Measurements from ENCODE around the gene HMGB2. TPM values are rescaled to one million over a fixed set of nuclear protein-coding genes. Genes with fewer than 3 reads are reported as not detected.

The HMGB2 gene
- total RNA-seq, 2 experiments from 2014 or later = 697 to 810 TPM

DNA sequence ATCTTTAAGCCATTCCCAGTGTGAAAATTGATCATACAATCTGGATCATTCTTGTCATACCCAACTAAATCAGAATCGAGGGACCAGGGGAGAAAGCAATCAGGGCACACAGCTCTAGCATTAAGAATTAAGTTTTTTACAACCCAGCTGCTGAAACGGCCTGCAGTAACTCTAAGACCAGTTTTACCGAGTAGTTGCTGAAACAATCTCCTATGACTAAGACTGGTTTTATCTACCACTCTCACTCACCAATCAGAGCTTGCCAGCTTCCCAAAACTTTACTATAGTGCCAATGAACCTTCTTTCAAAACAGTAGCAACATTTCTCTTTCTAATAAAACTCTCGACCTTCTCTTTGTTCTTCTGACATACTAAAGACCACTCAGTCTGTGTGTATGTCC is 33.8 kb upstream of the HMGB2 start:
- H3K4me2 ChIP-seq (ENCODE audit: low read length) = peak overlapping the region; percentile 97
- peaks cover 44% of the 10 kb centered on the region for H3K79me2 ChIP-seq (ENCODE audit: insufficient read depth, low read depth, low read length)
- peak overlapping the region; percentile 32 for H3K27ac ChIP-seq (ENCODE audit: low read depth, low read length, poor library complexity, severe bottlenecking)
- peaks cover 30% of the 10 kb centered on the region for H3K4me1 ChIP-seq (ENCODE audit: insufficient read depth, low read length, poor library complexity, severe bottlenecking)
- H2AFZ ChIP-seq (ENCODE audit: low read length) = peak overlapping the region; percentile 42; the same call in 1 of the 2 replicates
- H3K4me3 ChIP-seq (ENCODE audit: low read depth, low read length, poor library complexity, severe bottlenecking) = peak overlapping the region; percentile 83
- no peaks in the 10 kb centered on the region for H3K9me3 ChIP-seq (ENCODE audit: low read length)
- H4K20me1 ChIP-seq (ENCODE audit: insufficient read depth, low read length) = peaks cover 1% of the 10 kb centered on the region; the same call in 1 of the 2 replicates
- POLR2A ChIA-PET = interaction anchor here (0.7 to 13.3 kb wide), 8 partner anchors 10 to 197 kb away, joined by 3 to 336 read pairs (median 4); partner anchors contain the start of gene HMGB2
- peak; percentile 7 for DNase-seq (ENCODE audit: low spot score)
- CTCF ChIA-PET (ENCODE audit: unreplicated experiment) = interaction anchor here (0.7 to 1.0 kb wide), 2 partner anchors 33 to 66 kb away, joined by 3 to 4 read pairs; partner anchors contain the start of gene HMGB2
- H3K9me2 ChIP-seq (ENCODE audit: insufficient read depth, low read length) = no peaks in the 10 kb centered on the region
- no TSS peak for BruUV-seq (replicated peaks)
- H3K36me3 ChIP-seq (ENCODE audit: insufficient read depth, low read length) = peaks cover under 1% of the 10 kb centered on the region; the same call in 1 of the 2 replicates
- intact Hi-C loops (cut with micrococcal nuclease; ENCODE audit: unreplicated experiment) = loop anchor here (2.0 kb wide), 1 partner anchor 199 kb away; the partner anchor contains the start of gene GALNT7
- no peak for TF ChIP-seq EZH2phosphoT487 (IDR thresholded peaks at IDR 0.05; ENCODE audit: borderline replicate concordance, low read depth, low read length)
- TF ChIP-seq, protein P1, sequence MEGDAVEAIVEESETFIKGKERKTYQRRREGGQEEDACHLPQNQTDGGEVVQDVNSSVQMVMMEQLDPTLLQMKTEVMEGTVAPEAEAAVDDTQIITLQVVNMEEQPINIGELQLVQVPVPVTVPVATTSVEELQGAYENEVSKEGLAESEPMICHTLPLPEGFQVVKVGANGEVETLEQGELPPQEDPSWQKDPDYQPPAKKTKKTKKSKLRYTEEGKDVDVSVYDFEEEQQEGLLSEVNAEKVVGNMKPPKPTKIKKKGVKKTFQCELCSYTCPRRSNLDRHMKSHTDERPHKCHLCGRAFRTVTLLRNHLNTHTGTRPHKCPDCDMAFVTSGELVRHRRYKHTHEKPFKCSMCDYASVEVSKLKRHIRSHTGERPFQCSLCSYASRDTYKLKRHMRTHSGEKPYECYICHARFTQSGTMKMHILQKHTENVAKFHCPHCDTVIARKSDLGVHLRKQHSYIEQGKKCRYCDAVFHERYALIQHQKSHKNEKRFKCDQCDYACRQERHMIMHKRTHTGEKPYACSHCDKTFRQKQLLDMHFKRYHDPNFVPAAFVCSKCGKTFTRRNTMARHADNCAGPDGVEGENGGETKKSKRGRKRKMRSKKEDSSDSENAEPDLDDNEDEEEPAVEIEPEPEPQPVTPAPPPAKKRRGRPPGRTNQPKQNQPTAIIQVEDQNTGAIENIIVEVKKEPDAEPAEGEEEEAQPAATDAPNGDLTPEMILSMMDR (conservative IDR thresholded peaks at IDR 0.05; ENCODE audit: low read length) = no peak

DNA sequence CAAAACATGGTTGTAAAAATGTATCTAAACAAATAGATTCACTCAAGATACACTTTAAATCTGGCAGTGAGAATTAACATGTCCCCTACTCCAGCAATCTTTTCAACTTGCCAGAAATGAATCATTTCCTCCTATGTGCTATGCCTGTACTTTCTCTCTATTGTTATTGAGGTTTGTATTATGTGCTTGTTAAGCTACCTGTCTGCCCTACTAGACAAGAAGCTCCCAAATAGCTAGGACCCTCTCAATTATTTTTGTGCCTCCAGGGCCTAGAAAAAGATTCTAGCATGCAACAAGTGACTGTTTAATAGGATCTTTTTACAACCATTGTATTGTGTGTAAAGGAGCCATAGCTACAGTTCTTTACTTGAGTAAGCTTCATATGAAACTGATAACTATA is 33.1 kb upstream of the HMGB2 start:
- DNase-seq (ENCODE audit: low spot score) = peak; percentile 24
- no peaks in the 10 kb centered on the region for H3K9me3 ChIP-seq (ENCODE audit: low read length)
- H4K20me1 ChIP-seq (ENCODE audit: insufficient read depth, low read length) = no peaks in the 10 kb centered on the region
- H3K9me2 ChIP-seq (ENCODE audit: insufficient read depth, low read length) = no peaks in the 10 kb centered on the region
- peaks cover 37% of the 10 kb centered on the region for H3K79me2 ChIP-seq (ENCODE audit: insufficient read depth, low read depth, low read length)
- ChIA-PET POLR2A (interaction anchor here (0.7 to 13.3 kb wide), 7 partner anchors 10 to 197 kb away, joined by 3 to 336 read pairs (median 5); partner anchors contain the start of gene HMGB2), CTCF (ENCODE audit: unreplicated experiment) (interaction anchor here (0.7 to 1.0 kb wide), 2 partner anchors 33 to 65 kb away, joined by 3 to 4 read pairs; partner anchors contain the start of gene HMGB2)
- peak overlapping the region; percentile 32 for H3K27ac ChIP-seq (ENCODE audit: low read depth, low read length, poor library complexity, severe bottlenecking)
- no TSS peak for BruUV-seq (replicated peaks)
- peak overlapping the region; percentile 42; the same call in 1 of the 2 replicates for H2AFZ ChIP-seq (ENCODE audit: low read length)
- no peaks in the 10 kb centered on the region for H3K36me3 ChIP-seq (ENCODE audit: insufficient read depth, low read length)
- H3K4me2 ChIP-seq (ENCODE audit: low read length) = peak overlapping the region; percentile 97
- intact Hi-C loops (cut with micrococcal nuclease; ENCODE audit: unreplicated experiment) = no loop called here
- TF ChIP-seq, protein P1 (conservative IDR thresholded peaks at IDR 0.05; ENCODE audit: low read length) = no peak
- no peak for TF ChIP-seq EZH2phosphoT487 (IDR thresholded peaks at IDR 0.05; ENCODE audit: borderline replicate concordance, low read depth, low read length)
- peak overlapping the region; percentile 83 for H3K4me3 ChIP-seq (ENCODE audit: low read depth, low read length, poor library complexity, severe bottlenecking)
- peaks cover 31% of the 10 kb centered on the region for H3K4me1 ChIP-seq (ENCODE audit: insufficient read depth, low read length, poor library complexity, severe bottlenecking)
